ENCODE results near the gene BATF2.

GRCh38 chr11:64987998-64988854 lies 8.5 kb downstream of the BATF2 start:
- TF ChIP-seq CTCF (IDR thresholded peaks at IDR 0.05; ENCODE audit: poor library complexity, severe bottlenecking) (no peak), REST (IDR thresholded peaks at IDR 0.05; ENCODE audit: borderline replicate concordance) (no peak), EZH2 (IDR thresholded peaks at IDR 0.05; ENCODE audit: borderline replicate concordance, insufficient read depth, low read length, poor library complexity, severe bottlenecking) (no peak), POLR2AphosphoS5 (IDR thresholded peaks at IDR 0.05) (no peak), TAF1 (IDR thresholded peaks at IDR 0.05; ENCODE audit: low read depth) (no peak), SMC3 (conservative IDR thresholded peaks at IDR 0.05; ENCODE audit: poor library complexity) (no peak), RAD21 (conservative IDR thresholded peaks at IDR 0.05) (no peak), EP300 (conservative IDR thresholded peaks at IDR 0.05; ENCODE audit: poor library complexity, severe bottlenecking) (no peak), MXI1 (conservative IDR thresholded peaks at IDR 0.05; ENCODE audit: poor library complexity, severe bottlenecking) (no peak)

All from neural cell (in vitro differentiated cells).